22Rv1 (cell line): ENCODE measurements around the gene PDZRN3.

Experiments used
- H3K27ac ChIP-seq: fragments of 450-650 bp; 2 replicates; pipeline ENCODE4 v1.5.1; 2017
- ZFX ChIP-seq: fragments of 450-650 bp; IDR thresholded peaks from 2 replicates; pipeline ENCODE4 v1.6.1; 2017; ENCODE audit warnings: antibody characterized with exemption, borderline replicate concordance
- TF ChIP-seq, protein P1 (sequence below): fragments of 450-650 bp; IDR thresholded peaks from 2 replicates; pipeline ENCODE4 v1.5.1; 2017; ENCODE audit warnings: mild to moderate bottlenecking

Gene PDZRN3

DNA sequence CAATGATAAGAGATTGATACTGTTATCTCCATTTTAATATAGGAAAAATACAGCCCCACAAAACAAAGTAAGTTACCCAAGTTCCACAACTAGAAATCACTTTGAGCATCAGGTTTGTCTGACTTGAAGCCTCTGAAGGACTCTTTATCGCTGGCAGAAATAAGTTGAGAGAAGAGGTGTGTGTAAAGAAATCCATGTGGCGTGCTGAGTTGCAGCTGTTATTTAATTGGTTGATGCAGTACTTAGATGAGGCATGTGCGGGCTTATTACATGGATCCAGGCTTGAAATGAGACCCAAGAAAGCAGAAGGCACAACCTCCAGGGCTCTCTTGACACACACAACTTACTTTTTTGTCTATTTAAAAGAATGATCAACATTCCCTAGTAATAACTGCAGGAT is 221.3 kb downstream of the PDZRN3 start:
- no peak overlapping the region for H3K27ac ChIP-seq
- TF ChIP-seq, protein P1, sequence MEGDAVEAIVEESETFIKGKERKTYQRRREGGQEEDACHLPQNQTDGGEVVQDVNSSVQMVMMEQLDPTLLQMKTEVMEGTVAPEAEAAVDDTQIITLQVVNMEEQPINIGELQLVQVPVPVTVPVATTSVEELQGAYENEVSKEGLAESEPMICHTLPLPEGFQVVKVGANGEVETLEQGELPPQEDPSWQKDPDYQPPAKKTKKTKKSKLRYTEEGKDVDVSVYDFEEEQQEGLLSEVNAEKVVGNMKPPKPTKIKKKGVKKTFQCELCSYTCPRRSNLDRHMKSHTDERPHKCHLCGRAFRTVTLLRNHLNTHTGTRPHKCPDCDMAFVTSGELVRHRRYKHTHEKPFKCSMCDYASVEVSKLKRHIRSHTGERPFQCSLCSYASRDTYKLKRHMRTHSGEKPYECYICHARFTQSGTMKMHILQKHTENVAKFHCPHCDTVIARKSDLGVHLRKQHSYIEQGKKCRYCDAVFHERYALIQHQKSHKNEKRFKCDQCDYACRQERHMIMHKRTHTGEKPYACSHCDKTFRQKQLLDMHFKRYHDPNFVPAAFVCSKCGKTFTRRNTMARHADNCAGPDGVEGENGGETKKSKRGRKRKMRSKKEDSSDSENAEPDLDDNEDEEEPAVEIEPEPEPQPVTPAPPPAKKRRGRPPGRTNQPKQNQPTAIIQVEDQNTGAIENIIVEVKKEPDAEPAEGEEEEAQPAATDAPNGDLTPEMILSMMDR = no peak
- no peak for TF ChIP-seq ZFX

DNA sequence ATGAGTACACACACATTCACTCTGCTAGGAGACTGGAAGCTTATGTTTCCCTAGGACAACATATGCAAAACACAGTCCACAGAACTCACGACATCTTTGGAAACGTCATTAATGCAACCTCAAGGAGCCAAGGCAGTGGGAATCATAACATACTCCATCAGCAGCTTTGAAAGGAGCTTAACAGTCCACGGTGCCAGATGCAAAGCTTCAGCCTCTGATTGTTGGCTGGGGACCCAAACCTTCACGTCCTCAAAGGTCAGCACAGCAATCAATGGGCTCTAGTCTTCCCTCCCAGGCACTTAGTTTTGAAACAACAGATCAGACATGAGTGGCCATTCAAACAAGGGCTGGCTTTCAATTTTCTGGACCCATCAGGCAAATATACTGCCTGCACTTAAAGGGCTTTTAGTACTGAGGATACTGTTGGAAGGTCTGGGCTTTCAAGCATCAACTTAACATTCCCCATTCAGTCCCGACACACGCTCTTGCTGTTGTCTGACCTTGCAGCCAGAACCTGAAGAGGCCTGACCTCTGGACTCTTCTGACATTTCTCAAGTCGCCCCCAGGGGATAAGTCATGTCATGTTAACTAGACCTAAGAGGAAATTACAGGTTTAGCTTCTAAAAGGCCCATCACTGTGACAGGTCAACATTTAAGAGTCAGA is 223.0 kb downstream of the PDZRN3 start:
- TF ChIP-seq, protein P1 = no peak
- no peak for TF ChIP-seq ZFX
- no peak overlapping the region for H3K27ac ChIP-seq

DNA sequence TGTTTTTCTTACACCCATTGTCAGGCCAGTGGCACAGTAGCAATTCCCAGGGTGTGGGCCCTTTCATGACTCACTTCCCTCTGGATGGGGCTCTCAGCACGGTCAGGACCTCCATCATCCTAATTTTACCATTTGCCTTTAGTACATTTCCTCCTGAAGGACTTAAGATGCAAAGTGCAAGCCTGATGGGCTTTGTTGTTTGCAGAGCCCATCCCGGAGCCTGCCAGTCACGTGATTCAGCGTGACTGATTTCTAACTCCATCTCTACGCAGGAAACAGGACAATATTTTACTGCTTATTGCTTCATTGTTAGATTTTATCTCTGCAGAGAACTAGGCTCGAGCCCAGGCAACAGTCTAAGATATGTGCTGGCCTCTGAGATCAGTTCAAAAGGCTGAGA is 223.7 kb downstream of the PDZRN3 start:
- TF ChIP-seq, protein P1 = no peak
- no peak for TF ChIP-seq ZFX
- no peak overlapping the region for H3K27ac ChIP-seq

DNA sequence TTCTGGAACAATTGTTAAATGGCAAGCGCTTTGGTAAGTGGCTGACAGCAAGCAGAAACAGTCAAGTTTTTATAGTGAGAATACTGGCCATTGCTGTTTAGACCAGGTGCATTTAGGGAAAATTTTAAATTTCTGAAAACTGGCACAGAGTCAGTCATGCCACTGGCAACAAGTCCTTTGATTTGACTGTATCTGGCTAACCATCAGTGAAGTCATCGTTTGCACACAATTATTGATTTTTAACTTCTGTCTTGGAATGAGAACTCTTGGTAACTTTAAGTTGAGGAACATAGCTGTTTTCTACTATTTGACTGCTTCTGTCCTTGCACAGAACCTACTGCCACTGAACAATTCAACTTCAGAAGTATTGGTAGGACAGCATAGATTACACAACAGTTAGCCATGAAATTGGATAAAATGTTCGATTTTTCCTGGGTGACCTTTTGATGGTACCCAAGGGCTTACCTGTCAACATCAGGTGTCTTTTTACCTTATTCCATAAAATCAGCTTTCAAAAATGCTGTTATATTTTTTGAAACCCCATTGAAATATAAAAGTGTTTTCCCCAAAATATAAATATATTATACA is 225.0 kb downstream of the PDZRN3 start:
- TF ChIP-seq, protein P1 = no peak
- TF ChIP-seq ZFX = no peak

DNA sequence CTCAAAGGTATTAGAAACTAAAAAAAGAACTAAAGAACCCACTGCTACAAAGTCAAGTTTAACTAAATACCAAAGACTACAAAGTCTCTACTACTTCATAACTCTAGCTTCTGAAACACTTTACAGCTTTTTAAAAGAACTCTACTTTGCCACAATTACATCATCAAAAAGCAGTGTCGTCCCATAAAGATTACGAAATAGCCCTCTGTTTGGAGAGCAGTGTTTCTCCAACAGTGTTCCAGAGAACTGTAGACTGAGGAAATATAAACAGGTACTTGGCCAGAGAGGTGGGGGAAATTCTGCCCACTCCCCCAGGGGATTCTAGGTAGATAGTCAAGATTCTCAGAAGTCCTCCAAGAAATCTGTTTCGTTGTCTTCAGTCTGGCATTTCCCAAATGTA is 225.6 kb downstream of the PDZRN3 start:
- H3K27ac ChIP-seq = no peak overlapping the region

More for the DNA sequence above, 225.0 kb downstream of the PDZRN3 start:
- no peak overlapping the region for H3K27ac ChIP-seq

DNA sequence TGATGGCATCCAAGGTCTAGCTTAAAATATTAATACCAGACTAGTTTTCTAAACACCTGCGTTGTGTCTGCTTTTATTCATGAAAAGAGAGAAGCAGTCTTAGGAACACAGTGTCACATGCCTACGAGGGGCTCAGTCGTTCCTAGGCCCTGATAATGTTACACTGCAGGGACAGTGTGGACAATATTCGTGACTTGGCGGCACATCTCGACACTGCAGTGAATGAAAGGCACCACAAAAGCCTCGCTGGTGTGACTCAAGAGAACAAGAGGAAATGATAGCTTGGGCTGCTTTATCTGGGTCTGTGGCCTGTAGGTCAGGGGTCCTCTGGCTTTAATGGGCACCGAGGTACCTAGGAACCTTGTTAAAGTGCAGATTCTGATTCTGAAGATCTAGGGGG is 226.7 kb downstream of the PDZRN3 start:
- no peak overlapping the region for H3K27ac ChIP-seq

More for the DNA sequence above, 225.6 kb downstream of the PDZRN3 start:
- TF ChIP-seq, protein P1 = no peak
- TF ChIP-seq ZFX = no peak

DNA sequence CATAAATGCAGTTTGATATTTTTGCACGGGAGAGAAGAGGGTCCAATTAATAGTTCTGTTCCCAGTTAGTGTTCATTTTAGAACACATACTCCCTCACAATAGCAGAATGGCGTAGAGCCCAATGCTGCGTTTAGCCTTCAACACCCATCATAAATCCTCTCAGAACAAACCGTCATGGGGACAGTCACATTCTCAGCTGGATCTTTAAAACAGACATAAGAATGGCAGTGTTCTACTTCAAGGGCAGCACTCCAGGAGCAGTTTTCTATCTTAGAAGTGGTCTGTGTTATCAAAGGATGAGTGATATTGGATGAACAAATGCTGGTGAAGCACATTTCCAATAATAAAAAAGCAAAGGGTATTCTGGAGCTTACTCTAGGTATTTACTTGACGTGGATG is 230.5 kb downstream of the PDZRN3 start:
- TF ChIP-seq, protein P1 = no peak
- TF ChIP-seq ZFX = no peak

More for the DNA sequence above, 226.7 kb downstream of the PDZRN3 start:
- TF ChIP-seq, protein P1 = no peak
- TF ChIP-seq ZFX = no peak

More for the DNA sequence above, 230.5 kb downstream of the PDZRN3 start:
- no peak overlapping the region for H3K27ac ChIP-seq
